Measurements from ENCODE around the gene STRA6. TPM values are rescaled to one million over a fixed set of nuclear protein-coding genes. Genes with fewer than 3 reads are reported as not detected.
A peak's percentile ranks its signal among the peaks of the same experiment; 100 is the strongest.

The STRA6 gene
- total and polyA plus RNA-seq, 8 donors, result 0.06 to 1.7 (median 0.46) TPM; not detected in 2

DNA sequence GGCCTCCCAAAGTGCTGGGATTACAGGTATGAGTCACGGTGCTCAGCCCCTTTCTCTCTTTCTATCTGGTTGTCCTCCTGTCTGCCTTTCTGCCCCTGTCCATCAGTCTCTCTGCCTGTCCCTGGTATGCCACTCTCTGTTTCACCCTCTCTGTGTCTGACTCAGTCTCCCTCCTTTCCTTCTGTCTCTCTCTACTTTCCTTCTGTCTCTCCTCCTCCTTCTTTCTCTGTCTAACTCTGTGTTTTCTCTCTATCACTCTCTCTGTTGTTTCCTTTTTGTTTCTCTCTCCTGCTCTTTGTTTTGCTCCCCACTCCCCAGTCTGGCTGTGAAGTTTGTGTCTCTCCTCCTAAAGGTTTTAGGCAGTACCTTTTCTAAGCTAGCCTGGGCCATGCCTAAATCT lies 9.1 kb upstream of the STRA6 start:
- no peak for FAIRE-seq
- 96 to 100% methylated on average over 1 of the region's 1 CpG for WGBS, 2 donors
- no peak for ATAC-seq
- Histone ChIP-seq H3K36me3 (no peaks in the 10 kb centered on the region), H3K27me3 (no peaks in the 10 kb centered on the region), H3K9me3 (no peaks in the 10 kb centered on the region), H3K4me3 (no peak overlapping the region), H3K4me1 (no peaks in the 10 kb centered on the region), H3K27ac (no peak overlapping the region)
- no peak for DNase-seq
- TF ChIP-seq, protein P1, sequence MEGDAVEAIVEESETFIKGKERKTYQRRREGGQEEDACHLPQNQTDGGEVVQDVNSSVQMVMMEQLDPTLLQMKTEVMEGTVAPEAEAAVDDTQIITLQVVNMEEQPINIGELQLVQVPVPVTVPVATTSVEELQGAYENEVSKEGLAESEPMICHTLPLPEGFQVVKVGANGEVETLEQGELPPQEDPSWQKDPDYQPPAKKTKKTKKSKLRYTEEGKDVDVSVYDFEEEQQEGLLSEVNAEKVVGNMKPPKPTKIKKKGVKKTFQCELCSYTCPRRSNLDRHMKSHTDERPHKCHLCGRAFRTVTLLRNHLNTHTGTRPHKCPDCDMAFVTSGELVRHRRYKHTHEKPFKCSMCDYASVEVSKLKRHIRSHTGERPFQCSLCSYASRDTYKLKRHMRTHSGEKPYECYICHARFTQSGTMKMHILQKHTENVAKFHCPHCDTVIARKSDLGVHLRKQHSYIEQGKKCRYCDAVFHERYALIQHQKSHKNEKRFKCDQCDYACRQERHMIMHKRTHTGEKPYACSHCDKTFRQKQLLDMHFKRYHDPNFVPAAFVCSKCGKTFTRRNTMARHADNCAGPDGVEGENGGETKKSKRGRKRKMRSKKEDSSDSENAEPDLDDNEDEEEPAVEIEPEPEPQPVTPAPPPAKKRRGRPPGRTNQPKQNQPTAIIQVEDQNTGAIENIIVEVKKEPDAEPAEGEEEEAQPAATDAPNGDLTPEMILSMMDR (IDR thresholded peaks at IDR 0.05), result no peak
- intact Hi-C loops (cut with DNase I), result no loop called here

DNA sequence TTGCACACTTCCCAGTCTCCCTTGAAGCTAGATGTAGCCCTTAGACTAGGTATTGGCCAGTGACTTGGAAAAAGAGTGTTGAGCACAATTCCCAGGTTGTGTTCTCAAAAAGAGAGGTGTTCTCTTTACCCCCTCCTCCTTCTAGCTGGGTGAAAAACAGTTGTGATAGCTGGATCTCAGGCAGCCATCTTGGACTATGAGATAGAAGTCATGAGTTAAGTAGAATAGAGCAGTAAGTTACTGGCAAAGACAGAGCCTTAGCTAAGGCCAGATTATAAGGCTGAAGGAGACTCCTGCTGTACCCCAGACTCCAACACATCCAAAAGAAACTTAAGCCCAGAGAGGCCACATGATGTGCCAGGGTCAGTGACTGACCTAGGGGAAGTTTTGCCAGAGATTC lies 8.1 kb upstream of the STRA6 start:
- DNase-seq, result no peak
- intact Hi-C loops (cut with DNase I), result no loop called here
- no peak for ATAC-seq
- Histone ChIP-seq H3K4me3 (no peak overlapping the region), H3K27me3 (no peaks in the 10 kb centered on the region), H3K4me1 (no peaks in the 10 kb centered on the region), H3K27ac (no peak overlapping the region), H3K9me3 (no peaks in the 10 kb centered on the region), H3K36me3 (no peaks in the 10 kb centered on the region)
- no peak for FAIRE-seq
- TF ChIP-seq, protein P1 (IDR thresholded peaks at IDR 0.05), result no peak

DNA sequence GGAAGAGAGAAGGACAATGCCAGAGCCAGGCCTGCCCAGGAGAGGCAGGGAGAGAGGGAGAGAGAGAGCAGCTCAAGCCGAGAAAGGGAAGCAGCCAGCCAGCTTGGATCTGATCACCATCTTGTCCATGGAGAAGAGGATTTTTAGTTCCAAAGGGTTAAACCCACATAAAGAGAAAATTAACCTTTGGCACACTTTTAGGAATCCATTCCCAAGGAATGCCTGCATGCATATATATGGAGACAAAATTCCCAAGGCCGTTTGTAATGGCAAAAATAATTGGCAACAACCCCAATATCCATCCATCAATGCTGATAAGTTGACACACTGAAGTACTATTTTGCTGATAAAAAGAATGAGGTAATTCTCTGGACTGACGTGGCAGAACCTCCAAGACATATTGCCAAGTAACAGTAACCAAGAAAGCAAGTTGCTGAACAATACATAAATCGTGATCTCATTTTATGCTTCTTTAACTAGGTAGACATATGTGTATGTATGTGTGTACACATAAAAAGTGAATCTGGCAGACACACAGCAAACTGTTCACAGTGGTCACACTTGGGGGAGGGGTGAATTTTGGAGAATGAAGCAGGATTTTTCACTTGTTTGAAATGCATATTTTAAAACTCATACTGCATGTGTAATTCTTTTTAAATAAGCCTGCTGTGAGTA lies 7.5 kb upstream of the STRA6 start:
- DNase-seq (peak in 1 of 6 donors; percentile 21), FAIRE-seq (no peak), ATAC-seq (peak; percentile 65 to 84 (median 75))
- Histone ChIP-seq H3K27ac (no peak overlapping the region), H3K36me3 (no peaks in the 10 kb centered on the region), H3K9me3 (no peaks in the 10 kb centered on the region), H3K4me3 (no peak overlapping the region), H3K27me3 (no peaks in the 10 kb centered on the region), H3K4me1 (no peaks in the 10 kb centered on the region)
- TF ChIP-seq, protein P1 (IDR thresholded peaks at IDR 0.05), result no peak
- intact Hi-C loops (cut with DNase I), result no loop called here
- WGBS, 2 donors, result 11 to 12% methylated on average over 4 of the region's 4 CpGs

GRCh38 chr15:74209560-74209958 lies 7.0 kb upstream of the STRA6 start:
- TF ChIP-seq, protein P1 (IDR thresholded peaks at IDR 0.05), result no peak
- H3K27me3 ChIP-seq, result no peaks in the 10 kb centered on the region
- FAIRE-seq, result no peak
- H3K9me3 ChIP-seq, result no peaks in the 10 kb centered on the region
- intact Hi-C loops (cut with DNase I), result no loop called here
- 65 to 67% methylated on average over 5 of the region's 5 CpGs for WGBS, 2 donors
- no peak overlapping the region for H3K4me3 ChIP-seq
- peak in 1 of 6 donors; percentile 19 for DNase-seq
- H3K4me1 ChIP-seq, result no peaks in the 10 kb centered on the region
- no peaks in the 10 kb centered on the region for H3K36me3 ChIP-seq
- H3K27ac ChIP-seq, result no peak overlapping the region
- peak in 3 of 4 donors; percentile 7 to 20 (median 18) for ATAC-seq

- TF ChIP-seq, protein P1 (IDR thresholded peaks at IDR 0.05), result no peak
- Histone ChIP-seq H3K27me3 (no peaks in the 10 kb centered on the region), H3K9me3 (no peaks in the 10 kb centered on the region), H3K27ac (no peak overlapping the region), H3K4me1 (no peaks in the 10 kb centered on the region), H3K4me3 (no peak overlapping the region), H3K36me3 (no peaks in the 10 kb centered on the region)
- no peak for FAIRE-seq
- DNase-seq, result peak in 1 of 6 donors; percentile 37
- WGBS, 2 donors, result 38 to 46% methylated on average over 11 of the region's 11 CpGs
- ATAC-seq, result peak in 2 of 4 donors; percentile 19 to 24
- intact Hi-C loops (cut with DNase I), result no loop called here
These were observed 6.4 kb upstream of the STRA6 start for GRCh38 chr15:74208901-74209559.

All from pancreas (tissue), 10 donors.